Measurements from ENCODE around the gene AAMP.

DNA sequence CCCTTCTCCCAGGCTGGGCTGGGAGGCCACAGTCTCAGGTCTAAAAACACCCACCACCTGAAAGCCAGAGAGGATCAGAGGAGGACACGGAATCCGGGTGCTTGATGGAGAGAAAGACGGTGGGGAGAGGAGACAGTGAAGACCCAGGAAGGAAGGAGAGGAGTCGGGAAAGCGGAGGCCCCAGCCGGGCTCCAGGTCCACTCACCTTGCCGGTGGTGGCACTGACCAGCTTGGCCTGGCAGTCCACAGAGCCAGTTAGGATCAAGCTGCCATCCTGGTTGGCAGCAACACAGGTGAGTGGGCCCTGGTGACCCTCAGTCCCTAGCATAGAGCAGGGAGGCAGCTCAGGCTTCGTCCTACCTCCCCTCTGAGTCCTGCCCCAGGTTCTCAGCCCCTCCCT lies 4.3 kb downstream of the AAMP start:
- TF ChIP-seq, protein P1, sequence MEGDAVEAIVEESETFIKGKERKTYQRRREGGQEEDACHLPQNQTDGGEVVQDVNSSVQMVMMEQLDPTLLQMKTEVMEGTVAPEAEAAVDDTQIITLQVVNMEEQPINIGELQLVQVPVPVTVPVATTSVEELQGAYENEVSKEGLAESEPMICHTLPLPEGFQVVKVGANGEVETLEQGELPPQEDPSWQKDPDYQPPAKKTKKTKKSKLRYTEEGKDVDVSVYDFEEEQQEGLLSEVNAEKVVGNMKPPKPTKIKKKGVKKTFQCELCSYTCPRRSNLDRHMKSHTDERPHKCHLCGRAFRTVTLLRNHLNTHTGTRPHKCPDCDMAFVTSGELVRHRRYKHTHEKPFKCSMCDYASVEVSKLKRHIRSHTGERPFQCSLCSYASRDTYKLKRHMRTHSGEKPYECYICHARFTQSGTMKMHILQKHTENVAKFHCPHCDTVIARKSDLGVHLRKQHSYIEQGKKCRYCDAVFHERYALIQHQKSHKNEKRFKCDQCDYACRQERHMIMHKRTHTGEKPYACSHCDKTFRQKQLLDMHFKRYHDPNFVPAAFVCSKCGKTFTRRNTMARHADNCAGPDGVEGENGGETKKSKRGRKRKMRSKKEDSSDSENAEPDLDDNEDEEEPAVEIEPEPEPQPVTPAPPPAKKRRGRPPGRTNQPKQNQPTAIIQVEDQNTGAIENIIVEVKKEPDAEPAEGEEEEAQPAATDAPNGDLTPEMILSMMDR (IDR thresholded peaks at IDR 0.05): no peak
- TF ChIP-seq POLR2A (IDR thresholded peaks at IDR 0.05): no peak

All from adrenal gland (tissue), 5 donors.